IPS-18c (cell line): ENCODE measurements around the gene APOD.
"Not testable (repeated sequence)": the region's sequence is repeated elsewhere in the genome, so short reads cannot be mapped to it uniquely, and the experiment has no call there.

Source experiments
- H3K4me3 ChIP-seq: 2 replicates; pipeline ENCODE4 v1.7.0; 2013; ENCODE audit warnings: low read depth, mild to moderate bottlenecking, low read length, moderate library complexity; ENCODE audit not compliant: insufficient read depth
- H3K9me3 ChIP-seq: one replicate; pipeline ENCODE4 v1.6.1; 2013; ENCODE audit warnings: mild to moderate bottlenecking, low read length, moderate library complexity; ENCODE audit not compliant: control insufficient read depth, insufficient read depth

APOD gene

DNA sequence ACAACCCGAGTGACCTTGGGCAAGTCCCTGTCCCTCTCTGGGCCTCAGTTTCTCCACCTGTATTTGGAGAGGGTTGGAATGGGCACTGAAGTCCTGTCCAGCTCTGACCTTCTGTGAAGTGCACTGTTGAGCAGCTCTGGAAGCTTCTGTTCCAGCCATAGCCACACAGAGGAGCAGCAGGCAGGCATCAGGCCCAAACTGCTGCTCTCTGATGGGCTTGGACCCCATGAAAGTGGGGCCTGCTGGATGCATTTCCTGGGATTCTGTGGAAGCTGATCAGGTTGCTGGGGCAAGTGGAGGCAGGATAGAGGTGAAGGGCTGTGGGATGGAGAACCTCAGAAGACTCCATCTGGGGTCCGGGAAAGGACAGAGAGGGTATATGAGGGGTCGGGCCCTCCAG is 36.7 kb upstream of the APOD start:
- not testable (repeated sequence) for H3K4me3 ChIP-seq, H3K9me3 ChIP-seq

- not testable (repeated sequence) for H3K9me3 ChIP-seq, H3K4me3 ChIP-seq
These were observed 36.0 kb upstream of the APOD start for GRCh38 chr3:195619591-195620369.

- not testable (repeated sequence) for H3K9me3 ChIP-seq, H3K4me3 ChIP-seq
These were observed 34.3 kb upstream of the APOD start for GRCh38 chr3:195617784-195618659.

GRCh38 chr3:195617134-195617533 is 33.4 kb upstream of the APOD start:
- not testable (repeated sequence) for H3K9me3 ChIP-seq, H3K4me3 ChIP-seq

DNA sequence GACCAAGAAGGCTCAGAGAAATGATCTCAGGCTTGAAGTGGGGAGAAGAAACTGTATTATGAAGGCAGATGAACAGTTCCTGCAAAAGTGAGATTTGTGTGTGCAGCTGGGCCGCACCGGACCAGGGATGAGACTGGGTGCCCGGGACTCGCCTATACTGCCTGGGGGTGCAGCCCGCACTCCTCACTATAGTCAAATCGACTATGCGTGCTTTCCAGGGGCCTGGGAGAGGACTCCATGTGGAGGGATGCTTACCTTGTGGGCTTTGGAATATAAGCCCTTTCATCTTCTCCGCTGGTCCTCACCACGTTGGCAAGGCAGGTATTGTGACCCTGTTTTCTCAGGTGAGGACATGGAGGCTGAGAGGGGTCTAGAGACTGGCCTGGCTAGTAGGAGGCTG is 32.9 kb upstream of the APOD start:
- H3K9me3 ChIP-seq = no peaks in the 10 kb centered on the region

GRCh38 chr3:195615952-195616537 is 32.3 kb upstream of the APOD start:
- not testable (repeated sequence) for H3K4me3 ChIP-seq, H3K9me3 ChIP-seq

More for the DNA sequence above, 32.9 kb upstream of the APOD start:
- no peak overlapping the region for H3K4me3 ChIP-seq

- H3K4me3 ChIP-seq, H3K9me3 ChIP-seq: not testable (repeated sequence)
These were observed 31.1 kb upstream of the APOD start for GRCh38 chr3:195614672-195615504.

- Histone ChIP-seq H3K9me3 (no peaks in the 10 kb centered on the region), H3K4me3 (no peak overlapping the region)
These were observed 29.8 kb upstream of the APOD start for GRCh38 chr3:195613468-195614069.

GRCh38 chr3:195612075-195612800 is 28.5 kb upstream of the APOD start:
- Histone ChIP-seq H3K4me3 (no peak overlapping the region), H3K9me3 (no peaks in the 10 kb centered on the region)

GRCh38 chr3:195609229-195609628 is 25.5 kb upstream of the APOD start:
- peaks cover 4% of the 10 kb centered on the region for H3K9me3 ChIP-seq
- H3K4me3 ChIP-seq = no peak overlapping the region; the same call in 1 of the 2 replicates

- H3K9me3 ChIP-seq, H3K4me3 ChIP-seq: not testable (repeated sequence)
These were observed 18.0 kb upstream of the APOD start for GRCh38 chr3:195601785-195602184.

DNA sequence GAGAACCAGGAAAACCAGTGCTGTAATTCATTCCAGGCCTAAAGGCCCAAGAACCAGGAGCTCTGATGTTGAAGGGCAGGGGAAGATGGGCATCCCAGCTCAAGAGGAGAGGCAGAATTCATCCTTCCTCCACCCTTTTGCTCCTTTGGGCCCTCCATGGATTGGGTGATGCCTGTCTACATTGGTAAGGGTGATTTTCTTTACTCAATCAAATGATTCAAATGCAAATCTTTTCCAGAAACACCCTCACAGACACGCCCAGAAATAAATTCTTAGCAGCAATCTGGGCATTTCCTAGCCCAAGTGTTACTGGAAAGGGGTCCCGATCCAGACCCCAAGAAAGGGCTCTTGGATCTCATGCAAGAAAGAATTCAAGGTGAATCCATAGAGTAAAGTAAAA is 17.6 kb upstream of the APOD start:
- Histone ChIP-seq H3K9me3 (peaks cover 7% of the 10 kb centered on the region), H3K4me3 (no peak overlapping the region)

GRCh38 chr3:195599926-195600325 is 16.2 kb upstream of the APOD start:
- not testable (repeated sequence) for H3K9me3 ChIP-seq, H3K4me3 ChIP-seq

- not testable (repeated sequence) for H3K9me3 ChIP-seq, H3K4me3 ChIP-seq
These were observed 15.8 kb upstream of the APOD start for GRCh38 chr3:195599516-195599915.

DNA sequence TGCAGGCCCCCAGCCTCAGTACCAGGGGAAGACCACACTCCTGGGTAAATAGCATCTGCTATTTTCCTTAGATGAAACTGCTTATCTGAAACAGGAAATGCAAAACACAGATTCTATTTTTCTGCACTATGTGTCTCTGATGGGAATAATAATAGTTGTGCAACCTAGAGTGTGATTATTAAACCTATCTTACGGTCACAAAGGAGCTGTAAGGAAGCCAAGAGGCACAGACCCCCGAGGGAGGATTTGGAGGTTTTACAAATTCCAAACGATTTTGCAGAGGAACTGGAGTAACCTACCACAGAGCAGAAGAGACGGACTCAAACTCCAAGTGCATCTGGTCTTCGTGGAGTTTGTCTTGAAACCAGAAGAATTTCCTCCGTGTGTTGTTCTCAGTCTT is 14.1 kb upstream of the APOD start:
- H3K9me3 ChIP-seq = peaks cover 5% of the 10 kb centered on the region
- H3K4me3 ChIP-seq = no peak overlapping the region

GRCh38 chr3:195597229-195597628 is 13.5 kb upstream of the APOD start:
- H3K4me3 ChIP-seq = no peak overlapping the region
- H3K9me3 ChIP-seq = peaks cover 5% of the 10 kb centered on the region
